ENCODE results near the gene RHBDD3.
A peak's percentile ranks its signal among the peaks of the same experiment; 100 is the strongest.
"Not testable (repeated sequence)": the region's sequence is repeated elsewhere in the genome, so short reads cannot be mapped to it uniquely, and the experiment has no call there.

RHBDD3 gene

DNA sequence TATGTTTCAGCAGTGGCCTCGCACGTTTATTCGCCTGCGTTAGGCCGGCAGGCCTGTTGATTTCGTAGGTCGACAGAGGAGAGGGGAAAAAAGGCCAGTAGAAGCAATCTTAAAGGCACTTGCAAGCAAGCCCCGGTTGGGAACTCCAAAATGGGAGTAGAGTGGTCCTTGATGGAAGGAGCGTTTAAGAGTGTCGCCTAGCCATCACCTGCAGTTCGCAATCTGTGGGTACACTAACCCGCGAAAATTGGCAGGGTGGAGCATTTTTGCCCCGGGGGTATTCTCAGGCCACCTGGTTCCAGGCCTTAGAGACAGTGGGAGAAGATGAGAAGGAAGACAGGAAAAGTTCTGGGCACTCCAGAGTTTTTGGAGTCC, 1.4 kb upstream of the RHBDD3 start:
- DNase-seq = no peak

DNA sequence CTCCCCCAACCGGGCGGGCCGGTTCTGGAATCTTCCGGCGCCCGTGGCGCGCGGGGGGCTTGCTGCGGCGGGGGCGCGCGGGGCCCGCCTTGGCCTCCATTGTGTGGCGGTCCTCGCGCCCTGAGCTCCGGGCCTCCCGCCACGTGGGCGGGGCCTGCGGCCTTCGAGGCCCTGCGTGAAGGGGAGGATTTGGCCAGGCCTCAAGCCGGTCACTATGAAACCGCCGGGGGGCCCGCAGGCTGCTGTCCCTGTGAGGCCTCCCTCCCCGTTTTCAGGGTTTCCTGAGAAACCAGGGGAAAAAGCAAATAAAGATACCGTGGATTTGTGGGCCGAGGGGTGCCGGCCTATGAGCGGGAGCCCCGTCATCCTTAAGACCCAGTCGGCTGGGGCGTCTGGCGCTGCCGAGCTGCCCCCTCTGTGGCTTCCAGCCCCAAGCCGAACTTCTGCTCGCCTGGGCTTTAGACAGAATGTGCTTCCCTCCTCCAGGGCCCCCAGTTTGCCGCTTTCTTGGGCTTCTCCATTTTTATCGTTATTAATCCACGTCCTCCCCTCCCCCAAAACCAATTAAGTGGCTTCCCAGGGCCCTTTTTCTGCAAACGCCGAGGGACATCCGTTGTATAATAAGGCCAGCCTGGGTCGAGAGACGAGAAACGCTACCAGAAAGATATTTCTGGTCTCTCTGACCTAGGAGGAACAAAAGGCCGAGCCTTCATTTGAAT, 889 bp upstream of the RHBDD3 start:
- DNase-seq = peak; percentile 22

DNA sequence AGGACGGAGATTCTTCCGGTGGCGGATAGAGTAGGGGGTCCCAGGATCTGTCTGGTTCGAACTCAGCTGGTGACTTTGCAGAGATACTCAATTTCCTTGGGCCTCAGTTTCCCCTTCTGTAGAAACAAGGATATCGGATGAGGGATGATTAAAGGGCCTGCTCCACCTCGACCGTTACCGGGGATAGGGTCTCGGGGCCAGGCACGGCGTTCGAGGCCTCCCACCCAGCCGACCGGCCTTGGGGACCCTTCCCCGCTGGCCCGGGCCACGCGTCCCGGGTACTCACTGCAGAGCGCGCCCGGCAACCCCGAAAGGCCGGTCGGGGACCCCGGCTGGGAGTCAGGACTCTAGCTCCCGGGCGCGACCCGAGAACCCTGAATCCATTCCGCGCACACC, 321 bp downstream of the RHBDD3 start:
- DNase-seq = no peak

DNA sequence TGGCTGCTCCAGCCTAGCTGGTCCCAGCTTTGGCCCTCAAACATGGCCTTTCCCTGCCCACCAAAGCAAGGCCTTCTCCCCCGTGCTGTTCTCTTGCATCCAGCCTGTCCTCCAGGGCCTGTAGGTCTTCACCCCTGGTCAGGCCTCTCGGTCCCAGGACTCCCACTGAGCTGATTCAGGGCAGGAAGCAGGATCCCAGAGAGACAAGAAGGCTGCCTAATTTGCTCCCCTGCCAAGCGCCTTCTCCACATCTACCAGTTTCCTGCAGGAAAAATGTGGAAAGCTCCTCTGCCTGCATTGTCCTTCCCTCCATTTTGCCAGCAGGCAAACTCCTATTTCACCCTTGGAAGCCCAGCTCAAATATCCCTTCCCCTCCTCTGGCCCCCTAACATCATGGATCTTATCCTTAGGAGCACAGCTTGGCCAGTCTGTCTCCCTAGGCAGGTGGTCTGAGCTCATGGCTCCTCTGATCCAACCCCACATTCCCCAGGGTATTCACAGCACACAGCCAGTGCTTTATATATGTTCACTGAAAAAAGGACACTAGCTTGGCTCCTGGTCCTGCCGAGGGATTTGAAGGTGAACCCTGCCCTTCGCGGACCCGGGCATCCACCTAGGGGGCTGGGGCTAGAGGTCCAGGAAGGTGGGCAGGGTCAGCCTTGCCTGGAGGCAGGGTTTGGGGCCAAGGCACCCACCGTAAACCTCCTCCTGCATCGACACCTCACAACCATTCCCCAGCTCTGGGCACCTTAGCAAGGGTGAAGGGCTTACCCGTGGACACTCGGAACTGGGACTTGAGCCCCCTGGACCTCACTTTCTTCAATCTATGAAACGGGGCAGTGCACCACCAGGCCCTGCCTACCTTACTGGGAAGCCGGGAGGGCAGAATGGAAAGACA, 968 bp downstream of the RHBDD3 start:
- DNase-seq = no peak

DNA sequence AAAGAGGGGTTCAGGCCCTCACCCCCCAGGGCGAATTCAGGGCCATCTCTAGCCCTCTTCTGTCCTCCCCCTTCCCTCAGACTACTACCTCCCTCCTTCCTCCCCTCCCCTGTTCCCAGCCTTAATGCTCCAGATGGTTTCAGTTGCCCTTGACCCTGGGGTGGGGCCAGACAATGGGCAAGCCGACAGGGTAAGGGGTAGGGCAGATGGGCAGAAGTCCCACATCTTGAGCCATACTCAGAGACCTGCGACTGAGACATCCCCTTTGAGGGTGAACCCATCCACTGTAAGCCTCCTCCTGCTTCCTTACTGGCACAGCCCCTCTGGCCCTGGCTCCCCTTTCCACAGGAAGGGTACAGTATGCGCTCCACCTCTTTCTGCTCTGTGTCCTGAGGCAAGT, 1.9 kb downstream of the RHBDD3 start:
- DNase-seq = no peak

DNA sequence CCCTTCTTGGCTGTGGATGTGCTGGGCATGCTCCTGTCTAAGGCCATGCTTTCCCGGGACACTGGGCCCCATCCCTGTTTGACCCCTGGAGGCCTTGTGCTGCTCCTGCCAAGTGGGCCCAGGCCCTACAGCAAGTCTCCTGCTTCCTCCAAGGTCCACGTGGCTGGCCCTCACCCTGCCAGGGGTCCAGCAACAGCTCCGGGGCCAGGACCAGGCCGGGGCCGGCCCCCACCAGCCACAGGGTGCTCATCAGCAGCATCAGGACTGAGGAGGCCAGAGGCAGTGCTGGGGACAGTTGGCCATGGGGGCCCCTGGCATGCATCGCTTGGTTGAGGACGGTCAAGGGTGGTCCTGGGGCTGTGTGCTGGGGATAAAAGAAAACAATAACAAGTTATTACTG, 2.5 kb downstream of the RHBDD3 start:
- no peak for DNase-seq

DNA sequence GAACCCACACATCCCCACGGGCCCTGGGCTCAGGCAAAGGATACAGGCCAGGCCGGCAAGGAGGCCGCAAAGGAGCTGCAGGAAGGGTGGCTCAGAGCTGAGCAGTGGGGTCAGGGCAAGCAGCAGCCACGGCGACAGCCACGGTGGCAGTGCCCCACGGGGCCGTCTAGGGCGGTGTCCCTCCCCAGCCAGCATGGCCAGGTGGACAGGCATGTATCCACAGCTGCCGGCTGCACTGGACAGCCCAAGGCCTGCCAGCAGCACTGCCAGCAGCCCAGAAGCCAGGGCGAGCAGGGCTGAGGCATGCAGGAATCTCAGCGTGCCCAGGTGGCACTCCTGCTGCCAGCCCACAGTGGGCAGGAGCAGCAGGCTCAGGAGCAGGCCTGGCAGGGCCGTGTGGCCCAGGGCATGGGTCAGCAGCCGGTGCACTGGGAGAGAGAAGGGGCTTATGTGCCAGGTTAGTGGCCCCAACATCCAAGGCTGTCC, 3.9 kb downstream of the RHBDD3 start:
- no peak for DNase-seq

DNA sequence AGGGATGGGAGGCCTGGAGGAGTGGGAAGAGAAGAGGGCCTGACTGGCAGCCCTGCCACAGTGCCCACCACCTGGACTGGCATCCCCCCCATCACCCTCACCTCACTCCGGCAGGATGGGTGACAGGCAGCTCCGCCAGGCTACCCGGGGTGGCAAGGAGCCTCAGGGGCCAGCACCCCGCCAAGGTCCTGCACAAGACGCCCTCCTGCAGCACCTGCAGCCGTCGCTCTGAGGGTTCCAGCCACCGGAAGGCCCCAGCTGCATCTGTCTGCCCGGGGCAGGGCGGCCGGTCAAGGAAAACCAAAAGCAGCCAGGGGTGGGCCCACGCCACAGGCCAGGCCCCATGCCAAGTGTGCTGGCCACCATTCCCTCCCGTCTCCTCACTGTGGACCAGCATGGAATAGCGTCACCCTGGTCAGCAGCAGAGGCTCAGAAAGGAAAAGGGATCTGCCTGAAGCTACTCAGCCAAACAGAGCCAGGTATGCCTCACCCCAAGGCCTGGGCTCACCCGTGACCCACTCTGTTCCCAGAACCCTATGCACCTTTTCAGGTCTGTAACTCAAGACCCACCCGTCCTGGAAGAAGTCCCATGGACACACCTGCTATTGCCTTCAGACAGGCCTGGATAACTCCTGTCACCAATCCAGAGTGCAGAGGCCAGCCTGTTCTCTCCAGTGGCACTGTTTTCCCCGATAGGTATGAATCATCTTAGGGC, 7.0 kb downstream of the RHBDD3 start:
- DNase-seq = no peak

DNA sequence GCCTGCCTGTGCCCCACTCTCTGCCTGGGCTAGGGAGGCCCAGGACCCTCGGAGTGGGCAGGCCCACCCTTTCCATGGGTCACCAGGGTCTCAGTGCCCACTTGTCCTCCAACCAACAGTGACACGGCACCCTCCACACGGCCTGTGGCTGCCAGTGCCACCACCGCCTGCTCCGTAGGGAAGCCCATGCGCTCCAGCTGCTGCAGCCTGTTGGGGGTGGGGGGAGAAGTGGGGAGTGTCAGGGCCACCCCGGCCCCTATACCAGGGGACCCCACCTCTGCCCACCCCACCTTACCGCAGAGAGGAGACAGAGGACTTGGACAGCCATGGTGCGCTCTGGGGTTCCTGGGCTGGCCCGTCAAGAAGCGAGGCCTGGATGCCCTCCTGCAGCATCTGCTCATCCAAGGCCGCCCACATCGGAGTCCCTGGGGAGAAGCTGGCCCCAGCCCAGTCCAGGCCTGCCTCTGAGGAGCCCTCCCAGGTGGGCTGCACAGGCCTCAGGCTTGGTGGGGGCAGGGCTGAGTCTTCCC, 7.7 kb downstream of the RHBDD3 start:
- DNase-seq = no peak

DNA sequence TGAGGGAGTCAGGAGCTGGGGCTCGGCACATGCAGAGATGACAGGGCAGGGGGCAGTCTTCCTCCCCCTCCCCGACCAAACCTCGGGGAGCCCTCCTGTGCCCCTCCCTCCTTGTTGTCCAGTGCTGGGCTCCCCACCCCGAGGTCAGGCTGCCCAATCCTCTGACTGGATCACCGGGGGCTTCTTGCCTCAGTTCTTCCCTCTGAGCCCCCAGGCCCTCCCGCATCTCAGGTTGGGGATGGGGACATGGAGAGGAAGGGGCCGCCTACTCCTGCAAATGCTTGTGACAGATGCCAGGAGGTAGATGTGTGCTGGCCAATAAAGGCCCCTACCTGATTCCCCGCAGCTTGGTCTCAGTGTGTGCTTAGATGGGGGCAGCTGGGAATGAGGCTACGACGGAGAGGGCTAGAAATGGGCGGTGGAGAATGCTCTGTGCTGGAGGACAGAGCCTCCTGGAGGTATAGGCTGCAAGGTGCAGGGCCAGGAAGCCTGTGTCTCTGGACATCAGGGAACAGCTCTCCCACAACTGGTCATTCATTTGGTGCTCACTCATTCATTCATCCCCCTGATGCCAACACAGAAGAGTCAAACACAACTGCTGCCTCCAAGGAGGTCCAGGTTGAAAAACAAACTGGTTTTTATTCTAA, 8.4 kb downstream of the RHBDD3 start:
- no peak for DNase-seq

DNA sequence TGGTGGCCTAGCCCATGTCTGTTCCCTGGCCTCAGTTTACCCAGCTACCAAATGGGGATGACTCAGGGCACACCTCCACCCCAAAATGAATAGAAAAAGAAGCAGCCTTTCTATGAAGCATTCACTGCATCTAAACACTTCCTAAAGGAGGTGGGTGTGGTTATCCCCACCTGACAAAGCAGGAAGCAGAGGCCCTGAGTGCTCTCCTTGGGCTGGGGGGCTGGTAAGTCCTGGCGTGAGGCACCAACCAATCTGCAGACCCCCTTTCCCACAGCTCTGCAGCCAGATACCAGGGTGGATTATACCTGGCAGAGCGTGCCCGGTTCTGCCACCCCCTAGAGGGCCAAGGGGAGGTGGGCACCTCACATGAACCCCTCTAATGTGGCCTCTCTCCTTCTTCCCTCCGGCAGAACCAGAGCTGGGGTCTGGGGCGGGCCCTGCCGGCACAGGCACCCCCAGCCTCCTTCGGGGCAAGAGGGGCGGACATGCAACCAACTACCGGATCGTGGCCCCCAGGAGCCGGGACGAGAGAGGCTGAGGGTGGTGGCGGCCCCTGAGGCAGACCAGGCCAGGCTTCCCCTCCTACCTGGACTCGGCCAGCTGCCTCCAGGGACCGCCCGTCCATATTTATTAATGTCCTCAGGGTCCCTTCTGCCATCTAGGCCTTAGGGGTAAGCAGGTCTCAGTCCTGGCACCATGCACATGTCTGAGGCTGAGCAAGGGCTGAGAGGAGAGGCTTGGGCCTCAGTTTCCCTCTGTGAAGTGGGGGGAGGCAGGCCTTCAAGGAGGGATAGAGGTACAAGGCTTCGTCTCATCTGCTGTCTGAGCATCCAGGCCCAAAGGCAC, 9.2 kb downstream of the RHBDD3 start:
- DNase-seq = no peak

DNA sequence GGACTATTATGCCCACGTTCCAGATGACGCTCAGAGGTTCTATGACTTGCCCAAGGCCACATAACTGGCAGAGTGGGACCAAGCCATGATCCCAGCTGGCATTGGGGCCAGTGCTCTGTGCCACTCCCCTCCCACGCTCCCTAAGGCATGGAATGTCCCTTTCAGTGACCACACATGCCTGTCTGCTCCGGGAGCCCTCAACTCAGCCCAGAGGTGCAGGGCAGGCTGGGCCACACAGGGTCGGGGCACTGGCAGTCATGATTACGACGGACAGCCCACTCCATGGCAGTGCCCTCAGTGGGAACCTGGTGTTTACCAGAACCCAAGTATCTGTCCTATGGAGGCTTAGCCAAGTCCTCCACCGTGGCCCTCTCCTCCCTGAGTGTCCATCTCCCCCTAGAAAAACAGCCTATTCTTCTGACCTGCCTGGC, 10.0 kb downstream of the RHBDD3 start:
- no peak for DNase-seq

DNA sequence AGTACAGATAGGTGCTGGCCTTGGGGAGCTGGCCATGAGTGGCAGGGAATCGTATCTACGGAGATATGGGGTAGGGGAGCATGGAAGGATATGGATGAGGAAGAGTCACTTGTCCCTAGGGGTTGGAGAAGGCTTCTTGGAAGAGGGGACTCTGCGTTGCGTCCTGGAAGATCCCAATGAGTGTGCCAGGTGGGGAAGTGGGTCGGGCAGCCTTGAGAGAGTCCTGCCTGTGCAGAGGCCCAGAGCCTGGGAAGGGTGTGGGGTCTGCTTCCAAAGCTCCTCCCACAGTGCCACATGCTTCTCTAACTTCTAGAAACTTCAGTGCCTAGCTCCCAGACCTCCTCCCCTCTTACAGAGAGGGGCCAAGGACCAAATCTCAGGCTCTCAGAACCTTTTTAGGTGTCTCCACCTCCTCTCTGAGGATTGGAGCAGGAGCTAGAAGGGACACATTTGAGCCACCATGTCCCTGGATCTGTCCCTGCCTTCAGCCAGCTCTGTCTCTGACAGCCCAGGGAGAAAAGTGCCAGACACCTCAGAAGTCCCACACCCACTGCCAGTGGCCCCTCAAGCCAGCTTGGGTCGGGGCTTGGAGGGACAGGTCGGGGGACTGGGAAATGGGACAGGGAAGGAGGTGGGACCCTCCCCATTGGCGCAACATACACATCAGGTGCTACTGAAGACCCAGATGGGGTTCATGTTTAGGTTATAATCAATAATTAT, 11.0 kb downstream of the RHBDD3 start:
- DNase-seq = no peak

DNA sequence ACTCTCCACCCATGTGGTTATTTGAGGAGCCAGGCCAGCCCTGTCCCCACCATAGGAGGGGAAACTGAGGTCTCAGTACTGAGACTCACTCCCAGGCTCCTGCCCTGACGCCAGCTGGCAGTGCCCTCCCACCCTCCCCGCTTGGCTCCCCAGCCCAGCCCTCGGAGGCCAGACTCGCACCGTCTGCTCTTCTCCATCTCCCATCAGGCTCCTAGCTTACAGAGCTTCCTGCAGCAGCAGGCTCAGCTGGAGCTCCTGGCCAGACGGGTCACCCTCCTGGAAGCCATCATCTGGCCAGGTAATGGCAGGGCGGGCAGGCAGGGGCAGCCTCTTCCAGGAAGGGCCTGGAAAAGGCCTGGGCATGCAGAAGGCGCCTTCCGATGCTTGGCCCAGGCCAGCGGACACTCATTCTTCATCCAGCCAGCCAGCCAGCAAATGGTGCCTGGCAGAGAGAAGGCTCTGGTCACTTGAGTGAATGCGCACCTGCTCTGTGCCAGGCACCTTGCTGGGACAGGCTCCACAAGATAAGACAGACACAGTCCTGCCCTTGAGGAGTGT, 12.6 kb downstream of the RHBDD3 start:
- DNase-seq = no peak

DNA sequence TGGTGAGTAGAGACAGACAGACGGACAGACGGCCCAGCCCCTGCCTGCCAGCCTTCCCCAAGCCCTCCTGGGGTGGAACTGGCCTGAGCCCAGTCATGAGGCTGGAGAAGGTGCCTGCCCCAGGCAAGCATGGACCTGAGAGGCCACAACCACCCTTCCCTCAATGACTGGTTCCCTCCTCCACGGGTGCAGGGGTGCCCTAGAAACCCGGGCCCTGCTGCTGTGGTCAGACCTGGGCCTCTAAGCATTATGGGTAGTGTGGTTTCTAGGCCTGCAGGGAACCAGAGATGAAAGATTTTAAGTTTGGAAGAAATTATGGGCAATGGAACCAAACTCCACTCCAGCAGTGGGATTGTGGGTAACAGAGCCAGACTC, 13.5 kb downstream of the RHBDD3 start:
- no peak for DNase-seq

DNA sequence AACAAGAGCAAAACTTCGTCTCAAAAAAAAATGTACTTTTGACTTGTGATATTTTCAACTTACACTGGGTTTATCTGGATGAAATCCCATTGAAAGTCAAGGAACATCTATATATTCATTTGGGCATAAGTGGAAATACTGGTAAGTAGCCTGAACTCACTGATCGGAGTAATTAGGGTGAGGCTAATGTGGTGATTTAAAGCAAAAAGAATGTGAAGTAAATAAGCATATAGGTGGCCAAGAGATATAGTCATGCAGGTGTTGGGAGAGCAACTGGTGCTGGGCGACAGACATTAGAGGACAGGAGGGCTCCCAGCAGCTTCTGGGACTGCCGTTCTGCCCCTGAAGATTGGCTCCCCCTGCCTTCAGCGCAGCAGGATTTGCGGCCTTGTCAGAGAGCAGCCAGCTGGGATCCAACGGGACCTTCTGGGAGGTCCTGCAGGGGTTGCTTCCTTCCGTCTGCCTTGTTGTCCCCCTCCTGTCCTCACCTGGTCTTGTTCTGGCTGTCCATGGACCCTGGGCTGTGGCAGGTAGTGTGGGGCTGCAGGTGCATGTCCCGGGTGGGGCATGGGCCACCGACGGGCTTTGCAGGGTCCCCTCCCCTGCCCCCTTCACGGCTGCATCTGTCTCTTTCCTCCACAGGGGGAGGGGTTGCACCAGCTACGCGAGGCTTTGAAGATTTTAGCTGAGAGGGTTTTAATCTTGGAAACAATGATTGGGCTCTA, 14.1 kb downstream of the RHBDD3 start:
- no peak for DNase-seq

DNA sequence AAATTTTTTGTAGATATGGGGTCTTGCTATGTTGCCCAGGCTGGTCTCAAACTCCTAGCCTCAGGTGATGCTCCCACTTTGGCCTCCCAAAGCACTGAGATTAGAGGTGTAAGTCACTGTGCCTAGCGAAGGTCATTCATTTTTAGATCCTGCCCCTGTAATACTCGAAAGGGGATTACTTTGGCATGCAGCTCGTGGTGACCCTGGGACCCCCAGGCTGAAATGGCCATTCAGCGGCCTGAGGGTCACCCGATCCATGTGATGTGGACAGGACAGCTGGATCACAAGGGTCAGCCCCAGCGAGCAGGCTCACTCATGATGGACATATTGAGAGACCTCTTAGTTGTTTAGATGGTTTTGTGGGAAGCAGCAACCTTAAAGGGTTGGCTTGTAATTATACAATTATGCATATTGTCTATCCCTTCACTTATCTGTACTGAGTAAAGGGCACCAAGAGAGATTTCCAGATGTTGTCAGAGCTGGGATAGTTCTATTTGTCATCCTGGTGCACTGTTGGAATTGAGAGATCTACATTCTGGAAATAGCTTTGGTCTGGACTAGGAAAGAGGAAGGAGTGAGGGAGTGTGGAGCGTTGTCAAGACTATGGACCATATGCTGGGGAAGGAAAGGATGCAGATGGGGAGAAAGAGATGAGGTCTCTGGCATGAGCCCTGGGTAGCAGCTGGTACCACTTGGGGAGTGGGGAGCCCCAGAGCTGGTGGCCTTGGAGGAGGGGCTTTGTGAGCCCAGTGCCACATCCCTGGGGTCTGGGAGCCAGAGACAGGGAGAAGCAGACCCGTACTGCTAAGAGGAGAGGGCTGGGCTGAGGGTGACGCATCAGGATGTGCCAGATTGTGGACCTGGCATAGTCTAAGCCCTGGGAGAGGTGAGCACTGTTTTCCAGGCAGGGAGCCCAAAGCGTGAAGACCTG, 15.5 kb downstream of the RHBDD3 start:
- no peak for DNase-seq

DNA sequence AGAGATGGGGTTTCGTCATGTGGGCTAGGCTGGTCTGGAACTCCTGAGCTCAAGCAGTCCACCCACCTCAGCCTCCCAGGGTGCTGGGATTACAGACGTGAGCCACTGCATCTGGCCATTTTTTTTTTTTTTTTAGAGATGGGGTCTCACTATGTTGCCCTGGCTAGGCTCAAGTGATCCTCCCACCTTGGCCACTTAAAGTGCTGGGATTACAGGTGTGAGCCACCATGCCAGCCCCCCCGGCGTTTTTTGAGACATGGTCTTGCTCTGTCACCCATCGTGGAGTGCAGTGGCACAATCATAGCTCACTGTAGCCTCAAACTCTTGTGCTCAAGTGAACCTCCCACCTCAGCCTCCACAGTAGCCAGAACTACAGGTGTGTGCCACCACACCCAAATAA, 16.5 kb downstream of the RHBDD3 start:
- DNase-seq = no peak

DNA sequence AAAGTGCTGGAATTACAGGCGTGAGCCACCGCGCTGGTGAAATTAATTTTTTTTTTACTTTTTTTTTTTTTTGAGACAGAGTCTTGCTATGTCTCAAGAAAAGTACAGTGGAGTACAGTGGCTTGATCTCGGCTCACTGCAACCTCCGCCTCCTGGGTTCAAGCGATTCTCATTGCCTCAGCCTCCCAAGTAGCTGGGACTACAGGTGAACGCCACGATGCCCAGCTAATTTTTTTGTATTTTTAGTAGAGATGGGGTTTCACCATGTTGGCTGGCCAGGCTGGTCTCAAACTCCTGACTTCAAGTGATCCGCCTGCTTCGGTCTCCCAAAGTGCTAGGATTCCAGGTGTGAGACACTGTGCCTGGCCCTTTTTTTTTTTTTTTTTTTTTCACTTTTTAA, 19.9 kb downstream of the RHBDD3 start:
- DNase-seq = not testable (repeated sequence)

Measured in effector CD4-positive, alpha-beta T cell (primary cell).